ENCODE data around the gene ZMYM3. TPM values are rescaled to one million over a fixed set of nuclear protein-coding genes. Genes with fewer than 3 reads are reported as not detected.

ZMYM3 gene
- total and polyA plus RNA-seq, 2 donors (not counting 1 experiment from before 2014, with no cell fraction given) = 21.8 to 40.6 TPM

DNA sequence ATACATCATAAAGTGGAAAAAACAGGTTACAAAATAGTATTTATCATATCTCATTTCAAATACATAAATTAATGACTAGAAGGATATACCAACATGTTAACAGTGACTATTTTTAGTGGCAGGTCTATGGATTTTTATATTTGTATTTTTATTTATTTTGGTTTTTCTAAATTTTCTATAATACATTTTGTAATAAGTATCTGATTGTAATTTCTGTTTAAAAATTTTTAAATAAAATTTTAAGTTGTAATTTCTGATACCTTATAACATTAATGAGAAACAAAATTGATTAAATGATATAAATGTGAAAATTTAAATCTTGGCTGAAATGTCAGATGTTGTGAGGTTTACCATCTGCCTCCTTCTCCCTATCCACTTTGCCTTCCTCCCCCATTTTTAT lies 32.0 kb upstream of the ZMYM3 start:
- H3K4me2 ChIP-seq (replicated peaks; ENCODE audit: low read depth, low read length, poor library complexity, severe bottlenecking) = peak overlapping the region; percentile 76
- DNase-seq = no peak
- peaks cover 0 to 8% of the 10 kb centered on the region in 2 experiments for H3K36me3 ChIP-seq (replicated peaks in 1 of 2; ENCODE audit: control extremely low read depth in 1 of 2, control insufficient read depth in 1 of 2, extremely low read depth in 1 of 2, insufficient read depth in 2 of 2, low read length in 1 of 2)
- no peak for ATAC-seq (ENCODE audit: low read depth)
- H2AFZ ChIP-seq (ENCODE audit: insufficient read depth, low read depth, low read length, poor library complexity, severe bottlenecking) = no peak overlapping the region
- no peak overlapping the region for H3K4me3 ChIP-seq (ENCODE audit: control extremely low read depth in 1 of 5, extremely low read depth in 1 of 5, insufficient read depth in 1 of 5, low read depth in 2 of 5, low read length in 4 of 5)
- TF ChIP-seq, protein P1, sequence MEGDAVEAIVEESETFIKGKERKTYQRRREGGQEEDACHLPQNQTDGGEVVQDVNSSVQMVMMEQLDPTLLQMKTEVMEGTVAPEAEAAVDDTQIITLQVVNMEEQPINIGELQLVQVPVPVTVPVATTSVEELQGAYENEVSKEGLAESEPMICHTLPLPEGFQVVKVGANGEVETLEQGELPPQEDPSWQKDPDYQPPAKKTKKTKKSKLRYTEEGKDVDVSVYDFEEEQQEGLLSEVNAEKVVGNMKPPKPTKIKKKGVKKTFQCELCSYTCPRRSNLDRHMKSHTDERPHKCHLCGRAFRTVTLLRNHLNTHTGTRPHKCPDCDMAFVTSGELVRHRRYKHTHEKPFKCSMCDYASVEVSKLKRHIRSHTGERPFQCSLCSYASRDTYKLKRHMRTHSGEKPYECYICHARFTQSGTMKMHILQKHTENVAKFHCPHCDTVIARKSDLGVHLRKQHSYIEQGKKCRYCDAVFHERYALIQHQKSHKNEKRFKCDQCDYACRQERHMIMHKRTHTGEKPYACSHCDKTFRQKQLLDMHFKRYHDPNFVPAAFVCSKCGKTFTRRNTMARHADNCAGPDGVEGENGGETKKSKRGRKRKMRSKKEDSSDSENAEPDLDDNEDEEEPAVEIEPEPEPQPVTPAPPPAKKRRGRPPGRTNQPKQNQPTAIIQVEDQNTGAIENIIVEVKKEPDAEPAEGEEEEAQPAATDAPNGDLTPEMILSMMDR (IDR thresholded peaks at IDR 0.05) = no peak
- TF ChIP-seq EZH2 (IDR thresholded peaks at IDR 0.05; ENCODE audit: borderline replicate concordance, insufficient read depth, low read depth, low read length, poor library complexity, severe bottlenecking) = no peak
- intact Hi-C loops (cut with micrococcal nuclease) = no loop called here
- no peaks in the 10 kb centered on the region for H3K27me3 ChIP-seq (replicated peaks in 1 of 4; ENCODE audit: control extremely low read depth in 1 of 4, control insufficient read depth in 3 of 4, insufficient read depth in 4 of 4, low read length in 3 of 4)
- H4K20me1 ChIP-seq (ENCODE audit: control insufficient read depth, insufficient read depth, low read length, poor library complexity, severe bottlenecking) = peaks cover 9% of the 10 kb centered on the region
- H3K27ac ChIP-seq (ENCODE audit: low read length in 2 of 2) = no peak overlapping the region
- Mint-ChIP-seq H3K27me3 (no peaks in the 10 kb centered on the region), H3K27ac (no peak overlapping the region), H3K4me1 (peaks cover 27% of the 10 kb centered on the region), H3K9me3 (ENCODE audit: insufficient read depth) (no peaks in the 10 kb centered on the region), H3K4me3 (peak overlapping the region; percentile 60)
- peaks cover 16 to 21% of the 10 kb centered on the region in 2 donors for H3K4me1 ChIP-seq (ENCODE audit: control insufficient read depth in 2 of 2, insufficient read depth in 2 of 2, low read length in 2 of 2)
- H3K79me2 ChIP-seq (ENCODE audit: control insufficient read depth, insufficient read depth, low read length) = peaks cover 62% of the 10 kb centered on the region
- peak overlapping the region; percentile 84 for H3K9ac ChIP-seq (ENCODE audit: low read length)
- CTCF ChIA-PET = no interaction called here
- POLR2A ChIA-PET = interaction anchor here (0.5 kb wide), 1 partner anchor 28 kb away, joined by 5 read pairs; no protein-coding TSS in a partner anchor
- no peaks in the 10 kb centered on the region for H3K9me3 ChIP-seq (ENCODE audit: control extremely low read depth in 1 of 3, control insufficient read depth in 2 of 3, insufficient read depth in 1 of 3, low read length in 2 of 3)

DNA sequence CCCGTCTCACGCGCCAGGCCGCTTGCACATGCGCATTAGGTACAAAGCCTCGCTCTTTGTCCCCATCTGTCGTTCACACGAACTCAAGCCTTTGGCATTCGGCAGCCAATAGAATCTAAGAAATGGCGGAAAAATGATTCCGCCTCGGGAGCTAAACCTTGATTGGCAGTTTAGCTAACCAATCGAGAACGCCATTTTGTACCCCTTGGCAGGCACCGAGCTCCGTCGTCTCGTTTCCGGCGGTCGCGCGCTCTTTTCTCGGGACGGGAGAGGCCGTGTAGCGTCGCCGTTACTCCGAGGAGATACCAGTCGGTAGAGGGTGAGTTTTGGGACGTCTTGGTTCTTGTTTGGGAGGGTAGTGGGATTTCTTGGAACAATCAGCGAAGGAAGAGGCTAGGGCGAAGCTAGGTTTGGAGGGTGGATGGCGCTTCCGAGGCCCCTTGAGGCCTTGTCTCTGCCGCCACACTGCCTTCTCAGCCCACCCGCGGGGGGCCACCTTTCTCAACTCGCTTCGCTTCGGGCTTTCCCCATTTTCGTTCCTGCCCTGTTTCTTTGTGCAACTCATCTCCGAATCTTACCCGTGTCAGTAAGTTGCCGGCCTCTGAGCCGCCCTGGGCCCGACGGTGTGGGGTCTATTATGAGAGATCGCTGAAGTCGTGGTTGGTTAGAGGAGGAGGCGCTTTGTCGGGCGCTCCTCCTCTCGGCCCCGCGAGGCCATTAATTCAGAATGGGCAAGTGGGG lies 29.6 kb upstream of the ZMYM3 start, which contains the start of gene NONO:
Gene NONO, plus strand, starts transcription at position 233 of the 741 bp plus-strand sequence. CDS start 7,003 bp downstream, outside the sequence.
- DNase-seq (peak; percentile 96), ATAC-seq (ENCODE audit: low read depth) (peak; percentile 91)
- H3K9me3 Mint-ChIP-seq (ENCODE audit: insufficient read depth) = no peaks in the 10 kb centered on the region
- Histone ChIP-seq H3K4me3 (ENCODE audit: control extremely low read depth in 1 of 5, extremely low read depth in 1 of 5, insufficient read depth in 1 of 5, low read depth in 2 of 5, low read length in 4 of 5) (peak within 1 kb of the TSS; percentile 55 to 83 (median 68)), H3K79me2 (ENCODE audit: control insufficient read depth, insufficient read depth, low read length) (peaks cover 43% of the 10 kb centered on the region), H2AFZ (ENCODE audit: insufficient read depth, low read depth, low read length, poor library complexity, severe bottlenecking) (peak within 1 kb of the TSS; percentile 82), H3K4me2 (replicated peaks; ENCODE audit: low read depth, low read length, poor library complexity, severe bottlenecking) (peak within 1 kb of the TSS; percentile 76), H3K27ac (ENCODE audit: low read length in 2 of 2) (peak within 1 kb of the TSS; percentile 94 to 95), H3K4me1 (ENCODE audit: control insufficient read depth in 2 of 2, insufficient read depth in 2 of 2, low read length in 2 of 2) (peaks cover 16 to 21% of the 10 kb centered on the region in 2 donors), H3K36me3 (replicated peaks in 1 of 2; ENCODE audit: control extremely low read depth in 1 of 2, control insufficient read depth in 1 of 2, extremely low read depth in 1 of 2, insufficient read depth in 2 of 2, low read length in 1 of 2) (no peaks in the 10 kb centered on the region), H3K9me3 (ENCODE audit: control extremely low read depth in 1 of 3, control insufficient read depth in 2 of 3, insufficient read depth in 1 of 3, low read length in 2 of 3) (no peaks in the 10 kb centered on the region), H3K9ac (ENCODE audit: low read length) (peak within 1 kb of the TSS; percentile 84), H3K27me3 (replicated peaks in 1 of 4; ENCODE audit: control extremely low read depth in 1 of 4, control insufficient read depth in 3 of 4, insufficient read depth in 4 of 4, low read length in 3 of 4) (no peaks in the 10 kb centered on the region), H4K20me1 (ENCODE audit: control insufficient read depth, insufficient read depth, low read length, poor library complexity, severe bottlenecking) (peaks cover 6% of the 10 kb centered on the region)
- intact Hi-C loops (cut with micrococcal nuclease) = loop anchor here (1.0 kb wide), 5 partner anchors 29 to 215 kb away; partner anchors contain the start of genes MED12, SNX12, TAF1 and ZMYM3
- H3K4me3 Mint-ChIP-seq = peak within 1 kb of the TSS; percentile 95
- WGBS (ENCODE audit: insufficient coverage) = 0% methylated on average over 43 of the region's 57 CpGs
- ChIA-PET POLR2A (interaction anchor here (0.5 to 1.8 kb wide), 6 partner anchors 21 to 962 kb away, joined by 3 to 40 read pairs (median 14); partner anchors contain the start of genes TAF1 and ZMYM3), CTCF (interaction anchor here (0.9 to 2.1 kb wide), 7 partner anchors 29 to 104 kb away, joined by 3 to 14 read pairs (median 4); partner anchors contain the start of genes TAF1 and ZMYM3)
- peak within 1 kb of the TSS; percentile 98 for H3K27ac Mint-ChIP-seq
- H3K27me3 Mint-ChIP-seq = no peaks in the 10 kb centered on the region
- TF ChIP-seq EZH2 (IDR thresholded peaks at IDR 0.05; ENCODE audit: borderline replicate concordance, insufficient read depth, low read depth, low read length, poor library complexity, severe bottlenecking) = no peak
- TF ChIP-seq, protein P1 (IDR thresholded peaks at IDR 0.05) = no peak
- peaks cover 23% of the 10 kb centered on the region for H3K4me1 Mint-ChIP-seq
